DMS153 treated with DMSO at 0.1 percent for 48 hours (cell line): ENCODE data around the gene KCTD13.
"Not testable (repeated sequence)": the region's sequence is repeated elsewhere in the genome, so short reads cannot be mapped to it uniquely, and the experiment has no call there.

ENCODE experiments used
- DNase-seq: peaks from one replicate; lab custom pipeline; 2025; ENCODE audit not compliant: unreplicated experiment; lab: John Stamatoyannopoulos, UW

KCTD13 gene

GRCh38 chr16:29947897-29948296, 21.9 kb upstream of the KCTD13 start:
- no peak for DNase-seq

GRCh38 chr16:29943846-29944799, 18.1 kb upstream of the KCTD13 start:
- DNase-seq, result no peak

GRCh38 chr16:29940656-29941055, 14.6 kb upstream of the KCTD13 start:
- no peak for DNase-seq

GRCh38 chr16:29931750-29932149, 5.7 kb upstream of the KCTD13 start:
- not testable (repeated sequence) for DNase-seq

- DNase-seq, result no peak
Measured at GRCh38 chr16:29927070-29927905, 1.3 kb upstream of the KCTD13 start.

- DNase-seq, result peak; percentile 42
Measured at GRCh38 chr16:29926711-29927052, 656 bp upstream of the KCTD13 start.

- no peak for DNase-seq
Measured at GRCh38 chr16:29925105-29925756, 795 bp downstream of the KCTD13 start.

- no peak for DNase-seq
Measured at GRCh38 chr16:29922986-29923501, 3.0 kb downstream of the KCTD13 start.

GRCh38 chr16:29922326-29922725, 3.7 kb downstream of the KCTD13 start:
- no peak for DNase-seq

- DNase-seq, result no peak
Measured at GRCh38 chr16:29921034-29921385, 5.0 kb downstream of the KCTD13 start.

GRCh38 chr16:29920288-29921033, 5.6 kb downstream of the KCTD13 start:
- no peak for DNase-seq

GRCh38 chr16:29916979-29917378, 9.0 kb downstream of the KCTD13 start:
- no peak for DNase-seq

GRCh38 chr16:29915590-29916247, 10.3 kb downstream of the KCTD13 start:
- no peak for DNase-seq

- no peak for DNase-seq
Measured at GRCh38 chr16:29913514-29913913, 12.5 kb downstream of the KCTD13 start.

GRCh38 chr16:29912087-29912486, 13.9 kb downstream of the KCTD13 start:
- DNase-seq, result no peak

- DNase-seq, result no peak
Measured at GRCh38 chr16:29911676-29912010, 14.4 kb downstream of the KCTD13 start.

- DNase-seq, result no peak
Measured at GRCh38 chr16:29910819-29911675, 15.0 kb downstream of the KCTD13 start.

GRCh38 chr16:29909851-29910250, 16.2 kb downstream of the KCTD13 start:
- DNase-seq, result not testable (repeated sequence)

- no peak for DNase-seq
Measured at GRCh38 chr16:29909391-29909790, 16.6 kb downstream of the KCTD13 start.
